Endothelial cell (in vitro differentiated cells): ENCODE measurements around the gene METTL3. TPM values are rescaled to one million over a fixed set of nuclear protein-coding genes. Genes with fewer than 3 reads are reported as not detected.

ENCODE experiments used
- DNase-seq: peaks from one replicate; pipeline ENCODE4 v3.0.0; 2021; ENCODE audit warnings: low spot score
- H3K27ac Mint-ChIP-seq: one replicate; pipeline ENCODE4 v1.8.0; 2021; ENCODE audit warnings: mixed read lengths, inconsistent platforms; ENCODE audit not compliant: unreplicated experiment
- H3K27me3 Mint-ChIP-seq: one replicate; pipeline ENCODE4 v1.8.0; 2021; ENCODE audit warnings: mild to moderate bottlenecking, moderate library complexity, mixed read lengths, inconsistent platforms; ENCODE audit not compliant: unreplicated experiment
- H3K36me3 Mint-ChIP-seq: one replicate; pipeline ENCODE4 v1.8.0; 2021; ENCODE audit warnings: mild to moderate bottlenecking, low read depth, mixed read lengths, inconsistent platforms; ENCODE audit not compliant: unreplicated experiment
- H3K4me1 Mint-ChIP-seq: one replicate; pipeline ENCODE4 v1.8.0; 2021; ENCODE audit warnings: mild to moderate bottlenecking, mixed read lengths, inconsistent platforms; ENCODE audit not compliant: unreplicated experiment
- H3K4me3 Mint-ChIP-seq: one replicate; pipeline ENCODE4 v1.8.0; 2021; ENCODE audit warnings: mild to moderate bottlenecking, mixed read lengths, inconsistent platforms; ENCODE audit not compliant: unreplicated experiment
- H3K9me3 Mint-ChIP-seq: one replicate; pipeline ENCODE4 v1.8.0; 2021; ENCODE audit warnings: mixed read lengths, inconsistent platforms; ENCODE audit not compliant: unreplicated experiment
- CTCF ChIP-seq: fragments of 200-600 bp; sonication (generic); IDR thresholded peaks from one replicate; pipeline ENCODE4 v1.5.0; 2021; ENCODE audit warnings: antibody characterized with exemption; ENCODE audit not compliant: unreplicated experiment
- total RNA-seq: library from RNA; stranded (reverse); fragmentation: NEBNext Ultra II Directional; extraction: Animal tissue kit (Norgen Biotek cat#: 25700); gene quantifications from one replicate; pipeline ENCODE4 v1.2.1, GENCODE V29; 2021; ENCODE audit not compliant: unreplicated experiment

The METTL3 gene
- total RNA-seq, 1 donor from 2014 or later = 46.1 TPM

- H3K4me1 Mint-ChIP-seq = peaks cover 10% of the 10 kb centered on the region
- peak within 1 kb of the TSS; percentile 95 for H3K4me3 Mint-ChIP-seq
Observed at GRCh38 chr14:21455912-21456667, 55.0 kb downstream of the METTL3 start, which contains the start of gene CHD8. TSS of gene CHD8 (minus strand) at chr14:21456123. CDS start at chr14:21431643, 24,480 bp downstream.

GRCh38 chr14:21455592-21455911, 55.6 kb downstream of the METTL3 start:
- Mint-ChIP-seq H3K27ac (peak overlapping the region; percentile 100), H3K4me1 (peaks cover 12% of the 10 kb centered on the region), H3K27me3 (peaks cover 1% of the 10 kb centered on the region), H3K36me3 (peaks cover 5% of the 10 kb centered on the region), H3K4me3 (peak overlapping the region; percentile 95), H3K9me3 (no peaks in the 10 kb centered on the region)
- TF ChIP-seq CTCF = no peak
- no peak for DNase-seq

More at GRCh38 chr14:21455912-21456667, 55.0 kb downstream of the METTL3 start, which contains the start of gene CHD8:
- Mint-ChIP-seq H3K27ac (peak within 1 kb of the TSS; percentile 100), H3K9me3 (no peaks in the 10 kb centered on the region), H3K27me3 (peaks cover 3% of the 10 kb centered on the region), H3K36me3 (peaks cover 7% of the 10 kb centered on the region)
- TF ChIP-seq CTCF = peak; percentile 72
- DNase-seq = peak; percentile 99

- no peaks in the 10 kb centered on the region for H3K9me3 Mint-ChIP-seq
- H3K4me3 Mint-ChIP-seq = peak overlapping the region; percentile 95
Observed at GRCh38 chr14:21454843-21455544, 56.1 kb downstream of the METTL3 start.

GRCh38 chr14:21449899-21450216, 61.3 kb downstream of the METTL3 start:
- DNase-seq = no peak
- H3K27me3 Mint-ChIP-seq = peaks cover 3% of the 10 kb centered on the region
- peaks cover 16% of the 10 kb centered on the region for H3K4me1 Mint-ChIP-seq
- H3K9me3 Mint-ChIP-seq = no peaks in the 10 kb centered on the region
- no peak for TF ChIP-seq CTCF
- H3K4me3 Mint-ChIP-seq = no peak overlapping the region
- H3K36me3 Mint-ChIP-seq = peaks cover 9% of the 10 kb centered on the region
- no peak overlapping the region for H3K27ac Mint-ChIP-seq

More at GRCh38 chr14:21454843-21455544, 56.1 kb downstream of the METTL3 start:
- peaks cover 1% of the 10 kb centered on the region for H3K27me3 Mint-ChIP-seq
- TF ChIP-seq CTCF = no peak
- peaks cover 17% of the 10 kb centered on the region for H3K4me1 Mint-ChIP-seq
- H3K27ac Mint-ChIP-seq = peak overlapping the region; percentile 100
- no peak for DNase-seq
- H3K36me3 Mint-ChIP-seq = peaks cover 10% of the 10 kb centered on the region

Other genes with a start within 250 kb of the METTL3 start
- 601 TPM for gene HNRNPC, start 241.9 kb downstream of the METTL3 start, total RNA-seq
- 1.5 TPM for gene RPGRIP1, start 231.3 kb downstream of the METTL3 start, total RNA-seq
- gene SUPT16H, start 127.3 kb downstream of the METTL3 start, total RNA-seq = 84.6 TPM
- gene CHD8, start 55.2 kb downstream of the METTL3 start, total RNA-seq = 144 TPM
- 25.0 TPM for gene RAB2B, start 34.4 kb downstream of the METTL3 start, total RNA-seq
- 70.8 TPM for gene TOX4, start 34.1 kb downstream of the METTL3 start, total RNA-seq
- 38.4 TPM for gene SALL2, start 15.0 kb upstream of the METTL3 start, total RNA-seq
- gene OR10G3, start 68.7 kb upstream of the METTL3 start, total RNA-seq = not detected
- gene OR10G2, start 123.6 kb upstream of the METTL3 start, total RNA-seq = not detected
- not detected for gene OR4E2, start 142.5 kb upstream of the METTL3 start, total RNA-seq
- not detected for gene OR4E1, start 162.5 kb upstream of the METTL3 start, total RNA-seq